Esophagus squamous epithelium (tissue), 4 donors: ENCODE results near the gene SLC45A1. TPM values are rescaled to one million over a fixed set of nuclear protein-coding genes. Genes with fewer than 3 reads are reported as not detected.

Experiments used
- small RNA-seq, 4 donors: library from RNA; depleted of rRNA; stranded (forward); fragments of <200 nt; gene quantifications; one replicate each; pipeline ENCODE3, GENCODE V24; 2016
- total RNA-seq, 4 donors: library from RNA; depleted of rRNA; stranded (reverse); fragments of >200 nt; gene quantifications; one replicate each; pipeline ENCODE4 v1.1.0, GENCODE V29; 2016

Gene SLC45A1
- total RNA-seq, 4 donors from 2014 or later = 0.13 to 3.4 (median 0.81) TPM

Small RNA genes within 50 kb of the gene (small RNA-seq; reads per million reads assigned to genes)
- gene RF00019 = 0 reads per million in 4 donors
- 0 reads per million in 4 donors for gene RNU6-991P
